Brain microvascular endothelial cell (primary cell): Measurements from ENCODE around the gene FNBP1.

Experiments
- DNase-seq: peaks from one replicate; pipeline ENCODE4 v3.0.0-alpha.2; 2020
- H3K27ac ChIP-seq: fragments of 250-450 bp; sonication (Bioruptor Pico); 2 replicates; pipeline ENCODE4 v1.5.1; 2020; ENCODE audit warnings: mild to moderate bottlenecking, moderate library complexity
- H3K27me3 ChIP-seq: fragments of 250-450 bp; sonication (Bioruptor Pico); replicated peaks from 2 replicates; pipeline ENCODE4 v1.5.1; 2020; ENCODE audit warnings: mild to moderate bottlenecking
- H3K36me3 ChIP-seq: fragments of 250-450 bp; sonication (Bioruptor Pico); replicated peaks from 2 replicates; pipeline ENCODE4 v1.5.1; 2020; ENCODE audit warnings: mild to moderate bottlenecking
- H3K4me3 ChIP-seq: 2 replicates; pipeline ENCODE4 v1.5.1; 2011; ENCODE audit warnings: low read depth, mild to moderate bottlenecking, control low read depth, low read length, moderate library complexity
- in situ Hi-C: cut with HindIII; loops from 2 replicates; pipeline ENCODE4 v1.10.0; 2017; ENCODE audit warnings: low sequenced_read_pairs, low pct_ligation_motif_present
- TF ChIP-seq, protein P1 (sequence below): IDR thresholded peaks from 2 replicates; pipeline ENCODE4 v1.5.1; 2011; ENCODE audit warnings: low read depth, mild to moderate bottlenecking, moderate library complexity, low read length, control low read depth, inconsistent platforms; ENCODE audit errors: missing control alignments

The FNBP1 gene

DNA sequence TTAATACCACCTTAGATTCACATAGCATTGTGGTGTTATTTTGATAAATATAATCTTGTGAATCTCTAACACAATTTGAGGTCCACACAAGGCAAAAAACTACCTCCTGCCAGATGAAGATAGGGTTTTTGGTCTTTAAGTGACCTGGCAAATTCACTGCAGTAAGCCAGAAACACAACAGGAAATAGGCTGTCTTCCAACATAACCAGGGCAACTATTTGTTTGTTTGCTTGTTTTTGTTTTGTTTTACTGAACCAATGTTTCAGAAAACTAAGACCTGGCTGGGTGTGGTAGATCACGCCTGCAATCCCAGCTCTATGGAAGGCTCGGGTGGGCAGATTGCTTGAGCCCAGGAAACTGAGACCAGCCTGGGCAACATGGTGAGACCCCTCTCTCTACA, 112.2 kb downstream of the FNBP1 start:
- H3K27me3 ChIP-seq = no peaks in the 10 kb centered on the region
- no peak for DNase-seq
- no peak overlapping the region for H3K27ac ChIP-seq
- H3K4me3 ChIP-seq = no peak overlapping the region
- TF ChIP-seq, protein P1, sequence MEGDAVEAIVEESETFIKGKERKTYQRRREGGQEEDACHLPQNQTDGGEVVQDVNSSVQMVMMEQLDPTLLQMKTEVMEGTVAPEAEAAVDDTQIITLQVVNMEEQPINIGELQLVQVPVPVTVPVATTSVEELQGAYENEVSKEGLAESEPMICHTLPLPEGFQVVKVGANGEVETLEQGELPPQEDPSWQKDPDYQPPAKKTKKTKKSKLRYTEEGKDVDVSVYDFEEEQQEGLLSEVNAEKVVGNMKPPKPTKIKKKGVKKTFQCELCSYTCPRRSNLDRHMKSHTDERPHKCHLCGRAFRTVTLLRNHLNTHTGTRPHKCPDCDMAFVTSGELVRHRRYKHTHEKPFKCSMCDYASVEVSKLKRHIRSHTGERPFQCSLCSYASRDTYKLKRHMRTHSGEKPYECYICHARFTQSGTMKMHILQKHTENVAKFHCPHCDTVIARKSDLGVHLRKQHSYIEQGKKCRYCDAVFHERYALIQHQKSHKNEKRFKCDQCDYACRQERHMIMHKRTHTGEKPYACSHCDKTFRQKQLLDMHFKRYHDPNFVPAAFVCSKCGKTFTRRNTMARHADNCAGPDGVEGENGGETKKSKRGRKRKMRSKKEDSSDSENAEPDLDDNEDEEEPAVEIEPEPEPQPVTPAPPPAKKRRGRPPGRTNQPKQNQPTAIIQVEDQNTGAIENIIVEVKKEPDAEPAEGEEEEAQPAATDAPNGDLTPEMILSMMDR = no peak
- peaks cover 2% of the 10 kb centered on the region for H3K36me3 ChIP-seq
- in situ Hi-C loops = no loop called here

DNA sequence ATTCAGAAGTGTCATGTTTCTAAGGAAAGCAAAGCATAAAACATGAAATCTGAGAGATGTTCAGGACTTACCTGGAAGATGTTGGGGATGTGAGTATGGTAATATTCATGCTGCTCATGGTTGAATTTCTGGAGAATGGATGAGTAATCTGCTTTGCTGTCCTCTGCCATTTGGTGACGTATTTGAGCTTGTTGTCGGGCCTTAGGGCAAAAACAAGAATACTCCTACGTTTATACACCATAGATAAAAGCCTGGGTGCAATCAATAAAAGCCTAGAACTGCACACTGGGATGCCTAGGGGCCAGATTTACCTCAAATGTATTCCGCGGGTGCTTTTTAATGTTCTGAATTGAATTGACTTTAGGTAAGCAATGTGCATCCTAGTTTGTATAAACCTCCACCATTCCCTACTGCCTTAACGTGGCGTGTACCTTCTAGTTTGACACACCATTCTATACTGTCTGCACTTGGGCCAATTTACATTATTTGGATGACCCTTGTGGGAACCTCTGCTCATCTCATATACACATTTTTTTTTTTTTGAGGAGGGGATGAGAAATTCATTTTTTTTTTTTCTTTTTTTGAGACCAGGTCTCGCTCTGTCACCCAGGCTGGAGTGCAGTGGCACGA, 113.4 kb downstream of the FNBP1 start:
- Histone ChIP-seq H3K4me3 (no peak overlapping the region), H3K36me3 (peaks cover 2% of the 10 kb centered on the region), H3K27me3 (no peaks in the 10 kb centered on the region), H3K27ac (no peak overlapping the region)
- TF ChIP-seq, protein P1 = no peak
- in situ Hi-C loops = no loop called here
- no peak for DNase-seq

DNA sequence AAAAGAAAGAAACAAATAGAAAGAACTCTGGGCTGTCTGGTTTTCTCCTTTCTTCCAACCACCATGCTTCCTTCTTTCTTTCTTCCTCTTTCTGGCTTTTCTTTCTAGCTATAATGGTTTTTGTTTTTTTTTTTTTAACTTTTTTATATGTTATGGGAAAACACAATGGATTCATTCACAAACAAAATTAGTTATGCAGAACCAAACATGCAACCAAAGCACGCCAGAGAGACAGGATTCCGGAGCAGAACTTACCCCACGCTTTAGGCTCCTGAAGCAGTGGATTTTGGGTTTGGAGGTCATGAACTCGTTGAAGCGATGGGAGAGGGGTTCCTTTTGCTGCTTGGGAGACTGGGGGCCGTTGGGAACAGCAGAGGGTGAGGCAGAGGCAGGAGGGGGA, 119.4 kb downstream of the FNBP1 start:
- peaks cover 2% of the 10 kb centered on the region for H3K36me3 ChIP-seq
- H3K27ac ChIP-seq = no peak overlapping the region
- DNase-seq = no peak
- TF ChIP-seq, protein P1 = no peak
- no peaks in the 10 kb centered on the region for H3K27me3 ChIP-seq
- no peak overlapping the region for H3K4me3 ChIP-seq
- in situ Hi-C loops = no loop called here

DNA sequence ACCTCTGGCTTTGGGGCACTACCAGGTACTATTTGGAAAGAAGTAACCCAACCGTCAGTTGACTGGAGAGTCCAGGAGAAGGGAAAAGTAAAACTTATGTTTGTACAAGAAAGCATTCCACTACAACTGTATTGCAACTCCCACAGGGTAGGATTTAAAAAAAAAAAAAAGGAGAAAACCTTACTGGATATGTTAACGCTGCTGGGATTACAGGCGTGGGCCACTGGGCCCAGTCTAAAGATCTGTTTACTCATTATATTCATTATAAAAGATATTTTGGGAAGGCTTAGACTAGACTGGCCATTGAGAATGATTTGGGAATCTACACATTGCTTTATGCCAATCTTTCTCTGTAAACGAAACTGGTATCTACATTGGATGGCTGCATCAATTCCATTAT, 121.1 kb downstream of the FNBP1 start:
- Histone ChIP-seq H3K4me3 (no peak overlapping the region), H3K36me3 (peaks cover 2% of the 10 kb centered on the region), H3K27me3 (no peaks in the 10 kb centered on the region), H3K27ac (no peak overlapping the region)
- in situ Hi-C loops = no loop called here
- TF ChIP-seq, protein P1 = no peak
- no peak for DNase-seq

DNA sequence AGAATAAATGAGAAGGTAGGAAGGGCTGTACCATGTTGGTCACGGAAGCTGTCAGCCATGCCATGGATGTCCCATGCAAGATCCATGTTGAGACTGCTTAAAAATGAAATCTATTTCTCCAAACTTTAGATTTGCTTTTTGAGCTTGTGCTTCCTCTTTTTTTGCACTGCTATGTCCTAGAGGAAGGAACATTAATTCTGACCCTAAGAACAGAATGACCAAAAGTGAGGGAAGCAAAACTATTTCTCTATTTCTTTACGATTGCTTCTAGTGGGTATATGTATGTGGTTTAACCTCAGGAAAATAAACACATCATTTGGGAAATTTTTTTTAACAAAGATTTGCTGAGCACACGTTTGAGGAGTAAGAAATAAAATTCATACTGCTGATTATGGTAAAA, 123.1 kb downstream of the FNBP1 start:
- TF ChIP-seq, protein P1 = no peak
- Histone ChIP-seq H3K27me3 (no peaks in the 10 kb centered on the region), H3K4me3 (no peak overlapping the region), H3K36me3 (no peaks in the 10 kb centered on the region), H3K27ac (no peak overlapping the region)
- in situ Hi-C loops = no loop called here
- no peak for DNase-seq

DNA sequence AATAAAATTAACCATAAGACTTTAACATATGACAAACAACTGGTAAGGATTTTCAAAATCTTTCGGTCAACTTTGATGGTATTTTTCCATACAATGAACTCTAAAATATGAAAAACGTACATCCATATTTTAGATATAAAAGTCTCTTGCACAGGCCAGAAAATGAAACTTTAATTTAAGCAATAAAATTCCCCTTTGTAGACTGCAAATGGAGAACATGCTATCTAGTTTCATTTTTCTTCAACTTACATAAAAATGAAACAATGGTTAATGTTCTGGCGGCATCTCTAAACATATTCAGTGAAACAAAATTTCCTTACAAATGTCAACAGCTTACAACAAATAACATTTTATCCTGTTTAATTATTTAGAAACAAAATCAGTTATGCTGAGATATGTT, 123.7 kb downstream of the FNBP1 start:
- H3K27me3 ChIP-seq = no peaks in the 10 kb centered on the region
- H3K27ac ChIP-seq = no peak overlapping the region
- H3K4me3 ChIP-seq = no peak overlapping the region
- TF ChIP-seq, protein P1 = no peak
- H3K36me3 ChIP-seq = no peaks in the 10 kb centered on the region
- DNase-seq = no peak
- in situ Hi-C loops = no loop called here
